ENCODE measurements around the gene ALDH3A2. TPM values are rescaled to one million over a fixed set of nuclear protein-coding genes. Genes with fewer than 3 reads are reported as not detected.
A peak's percentile ranks its signal among the peaks of the same experiment; 100 is the strongest.

ALDH3A2 gene
- total RNA-seq, 6 experiments from 2014 or later = 12.0 to 20.6 (median 18.4) TPM

DNA sequence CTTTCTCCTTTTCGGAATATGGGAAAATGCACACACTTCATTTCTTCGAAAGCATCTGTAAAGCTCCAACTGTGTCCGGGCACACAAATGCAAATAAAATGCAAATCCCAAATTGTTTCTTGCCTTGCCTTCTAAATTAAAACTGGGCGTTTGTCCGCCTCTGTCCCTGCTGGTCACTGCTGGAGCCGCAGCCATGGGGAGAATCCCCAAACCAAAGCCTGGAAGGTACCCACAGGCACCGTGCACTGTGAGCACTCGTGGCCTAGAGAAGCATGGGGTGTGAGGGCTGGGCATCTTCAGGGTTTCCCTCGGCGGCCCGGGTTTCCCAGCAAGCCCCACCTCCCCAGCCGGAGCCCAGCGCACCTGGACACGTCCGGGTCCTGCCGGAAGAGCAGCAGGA is 64.9 kb downstream of the ALDH3A2 start:
- Mint-ChIP-seq H3K27me3 (ENCODE audit: insufficient read depth) (peaks cover 10% of the 10 kb centered on the region), H3K36me3 (ENCODE audit: low read depth) (no peaks in the 10 kb centered on the region), H3K9me3 (no peaks in the 10 kb centered on the region), H3K4me1 (ENCODE audit: low read depth) (no peaks in the 10 kb centered on the region), H3K27ac (no peak overlapping the region), H3K4me3 (no peak overlapping the region)
- TF ChIP-seq CTCF (IDR thresholded peaks at IDR 0.05) = peak; percentile 52
- no peak for DNase-seq

DNA sequence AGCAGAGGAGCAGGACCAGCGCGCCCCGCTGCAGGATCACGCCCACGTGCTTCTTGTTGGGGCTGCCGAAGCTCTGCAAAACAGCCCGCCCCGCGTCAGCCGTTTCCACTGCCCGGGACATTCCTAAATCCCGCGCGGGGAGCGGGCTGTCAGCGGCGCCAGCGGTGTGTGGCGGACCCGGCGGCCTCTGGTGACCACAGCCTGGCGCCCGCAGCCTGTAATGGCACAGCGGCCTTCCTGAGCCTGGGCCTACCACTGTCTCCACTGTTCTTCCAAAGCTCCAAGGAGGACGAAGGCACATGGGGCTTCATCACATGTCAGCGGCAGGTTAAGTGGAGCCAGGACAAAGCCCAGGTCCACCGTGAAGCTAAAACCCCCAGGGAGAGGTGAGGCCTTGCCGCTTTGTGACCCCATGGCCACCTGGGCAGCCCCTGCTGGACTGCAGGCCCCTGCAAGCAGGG is 65.4 kb downstream of the ALDH3A2 start:
- no peak overlapping the region for H3K27ac Mint-ChIP-seq
- no peak for DNase-seq
- peaks cover 9% of the 10 kb centered on the region for H3K27me3 Mint-ChIP-seq (ENCODE audit: insufficient read depth)
- no peaks in the 10 kb centered on the region for H3K4me1 Mint-ChIP-seq (ENCODE audit: low read depth)
- H3K4me3 Mint-ChIP-seq = no peak overlapping the region
- H3K36me3 Mint-ChIP-seq (ENCODE audit: low read depth) = no peaks in the 10 kb centered on the region
- TF ChIP-seq CTCF (IDR thresholded peaks at IDR 0.05) = no peak
- H3K9me3 Mint-ChIP-seq = no peaks in the 10 kb centered on the region

- Mint-ChIP-seq H3K36me3 (ENCODE audit: low read depth) (no peaks in the 10 kb centered on the region), H3K9me3 (no peaks in the 10 kb centered on the region), H3K27me3 (ENCODE audit: insufficient read depth) (peaks cover 7% of the 10 kb centered on the region), H3K4me3 (no peak overlapping the region), H3K27ac (no peak overlapping the region), H3K4me1 (ENCODE audit: low read depth) (no peaks in the 10 kb centered on the region)
- no peak for DNase-seq
- no peak for TF ChIP-seq CTCF (IDR thresholded peaks at IDR 0.05)
Measured at GRCh38 chr17:19714542-19715411, 66.2 kb downstream of the ALDH3A2 start.

DNA sequence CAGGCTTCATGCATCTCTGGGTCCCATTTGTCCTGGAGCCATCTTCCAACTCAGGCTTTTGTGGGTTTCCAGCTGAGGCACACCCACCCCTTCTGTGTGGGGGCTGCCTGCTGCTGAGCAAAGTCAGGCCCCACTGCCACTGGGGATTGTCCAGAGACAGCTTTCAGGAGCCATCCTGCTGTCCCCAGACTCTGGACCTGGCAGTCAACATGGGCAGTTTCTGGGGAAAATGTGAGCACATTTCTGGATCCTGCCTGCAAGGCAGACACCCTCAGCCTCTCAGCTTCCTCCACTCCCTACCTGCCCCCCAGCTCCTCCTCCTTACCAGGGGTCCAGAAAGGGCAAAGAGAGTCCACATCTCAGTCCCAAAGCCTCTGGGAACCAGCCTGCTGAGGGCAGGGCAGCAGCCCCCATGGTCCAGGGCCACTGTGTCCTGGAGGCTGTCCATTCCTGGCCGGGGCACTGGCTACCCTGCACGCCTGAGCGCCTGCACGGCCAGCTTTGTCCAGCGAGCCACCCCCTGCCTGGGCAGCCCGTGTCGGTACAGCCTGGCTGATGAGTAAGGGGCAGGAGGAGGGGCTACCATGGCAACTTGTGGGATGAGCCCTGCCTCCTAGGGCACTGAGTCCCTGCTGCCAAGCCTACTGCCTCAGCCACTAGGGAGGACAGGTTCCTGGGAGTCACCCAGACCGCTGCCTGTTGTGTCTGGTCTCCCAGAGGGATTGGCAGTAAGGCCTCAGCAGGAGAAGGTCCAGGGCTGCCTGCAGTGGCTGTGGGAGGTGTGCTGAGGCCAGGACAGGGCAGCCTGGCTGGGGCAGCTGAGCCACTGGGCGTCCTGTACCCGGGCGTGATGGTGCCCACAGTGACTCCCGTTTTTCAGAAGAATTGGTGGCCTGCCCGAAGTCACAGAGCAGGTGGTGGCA is 67.8 kb downstream of the ALDH3A2 start, which contains the start of gene SLC47A2:
Gene SLC47A2, minus strand, starts transcription at position 477 of the 923 bp plus-strand sequence. Its CDS starts 29 bp downstream, at position 448.
- Mint-ChIP-seq H3K9me3 (no peaks in the 10 kb centered on the region), H3K4me1 (ENCODE audit: low read depth) (no peaks in the 10 kb centered on the region), H3K4me3 (no peak within 1 kb of the TSS), H3K27me3 (ENCODE audit: insufficient read depth) (peaks cover 14% of the 10 kb centered on the region), H3K27ac (no peak within 1 kb of the TSS), H3K36me3 (ENCODE audit: low read depth) (no peaks in the 10 kb centered on the region)
- TF ChIP-seq CTCF (IDR thresholded peaks at IDR 0.05) = no peak
- no peak for DNase-seq

DNA sequence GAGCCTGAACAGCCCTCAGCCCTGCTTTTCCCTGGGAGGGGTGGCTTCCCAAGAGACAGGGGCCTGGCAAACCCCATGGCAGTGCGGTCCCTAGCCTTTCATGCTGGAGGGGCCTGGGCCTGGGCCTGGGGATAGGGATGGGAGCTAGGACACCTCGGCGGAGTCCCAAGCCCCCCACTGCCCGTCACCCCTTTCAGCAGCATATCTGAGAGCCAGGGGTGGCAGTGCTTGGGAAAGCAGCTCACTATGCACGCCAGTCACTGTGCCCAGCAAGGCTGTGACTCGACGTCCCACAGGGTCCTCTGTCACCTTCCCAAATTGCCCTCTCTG is 68.4 kb downstream of the ALDH3A2 start:
- Mint-ChIP-seq H3K36me3 (ENCODE audit: low read depth) (no peaks in the 10 kb centered on the region), H3K27me3 (ENCODE audit: insufficient read depth) (peaks cover 14% of the 10 kb centered on the region)
- no peak for TF ChIP-seq CTCF (IDR thresholded peaks at IDR 0.05)

More for the DNA sequence above, 68.4 kb downstream of the ALDH3A2 start:
- Mint-ChIP-seq H3K9me3 (no peaks in the 10 kb centered on the region), H3K4me3 (no peak overlapping the region), H3K4me1 (ENCODE audit: low read depth) (no peaks in the 10 kb centered on the region), H3K27ac (no peak overlapping the region)
- no peak for DNase-seq

Measured in HFFc6 (cell line).